ENCODE data around the gene SLC8A1.
A peak's percentile ranks its signal among the peaks of the same experiment; 100 is the strongest.

The SLC8A1 gene

GRCh38 chr2:40435426-40436092, 16.3 kb downstream of the SLC8A1 start (continued):
- TF ChIP-seq PATZ1 (CRISPR knock-in tag; IDR thresholded peaks at IDR 0.05; ENCODE audit: borderline replicate concordance) (no peak), CSDC2 (CRISPR knock-in tag; IDR thresholded peaks at IDR 0.05) (no peak), POU6F1 (CRISPR knock-in tag; IDR thresholded peaks at IDR 0.05; ENCODE audit: borderline replicate concordance, low read depth) (no peak), ISL1 (CRISPR knock-in tag; IDR thresholded peaks at IDR 0.05) (no peak), GLIS3 (CRISPR knock-in tag; IDR thresholded peaks at IDR 0.05) (no peak), BACH2 (CRISPR knock-in tag; IDR thresholded peaks at IDR 0.05; ENCODE audit: borderline replicate concordance) (no peak), ARNTL (CRISPR knock-in tag; IDR thresholded peaks at IDR 0.05; ENCODE audit: borderline replicate concordance, low read depth) (no peak), ESRRG (CRISPR knock-in tag; IDR thresholded peaks at IDR 0.05) (no peak), ZNF8 (CRISPR knock-in tag; IDR thresholded peaks at IDR 0.05) (no peak), RARB (CRISPR knock-in tag; IDR thresholded peaks at IDR 0.05) (no peak)

GRCh38 chr2:40434731-40435271, 17.1 kb downstream of the SLC8A1 start:
- peak; percentile 91 for ATAC-seq
- TF ChIP-seq ZFP3 (CRISPR knock-in tag; IDR thresholded peaks at IDR 0.05): peak; percentile 66
- no peak for TF ChIP-seq BACH2 (CRISPR knock-in tag; IDR thresholded peaks at IDR 0.05; ENCODE audit: borderline replicate concordance)
- TF ChIP-seq CSRNP3 (CRISPR knock-in tag; IDR thresholded peaks at IDR 0.05): no peak
- TF ChIP-seq GLIS3 (CRISPR knock-in tag; IDR thresholded peaks at IDR 0.05): peak; percentile 82
- TF ChIP-seq ISL1 (CRISPR knock-in tag; IDR thresholded peaks at IDR 0.05): peak; percentile 97
- peak; percentile 70; the same call in 1 of the 2 replicates for TF ChIP-seq PATZ1 (CRISPR knock-in tag; IDR thresholded peaks at IDR 0.05; ENCODE audit: borderline replicate concordance)
- TF ChIP-seq SNAI2 (CRISPR knock-in tag; IDR thresholded peaks at IDR 0.05): peak; percentile 50; the same call in 1 of the 2 replicates
- TF ChIP-seq CSDC2 (CRISPR knock-in tag; IDR thresholded peaks at IDR 0.05): peak; percentile 78
- peak; percentile 79; the same call in 1 of the 2 replicates for TF ChIP-seq CREB5 (CRISPR knock-in tag; IDR thresholded peaks at IDR 0.05; ENCODE audit: low read depth)

- ATAC-seq: peak; percentile 28; the same call in 2 of the 3 replicates
- TF ChIP-seq TOX (CRISPR knock-in tag; IDR thresholded peaks at IDR 0.05; ENCODE audit: borderline replicate concordance) (no peak), ISL1 (CRISPR knock-in tag; IDR thresholded peaks at IDR 0.05) (peak; percentile 74; the same call in 1 of the 2 replicates), SNAI2 (CRISPR knock-in tag; IDR thresholded peaks at IDR 0.05) (no peak), CSDC2 (CRISPR knock-in tag; IDR thresholded peaks at IDR 0.05) (0 out of 2 replicates have a peak, but pooled peaks have one; percentile 68), ZFP3 (CRISPR knock-in tag; IDR thresholded peaks at IDR 0.05) (0 out of 2 replicates have a peak, but pooled peaks have one; percentile 19), ZNF565 (CRISPR knock-in tag; conservative IDR thresholded peaks at IDR 0.05; ENCODE audit: low read depth) (no peak), ZFP30 (CRISPR knock-in tag; IDR thresholded peaks at IDR 0.05) (no peak), OSR1 (CRISPR knock-in tag; IDR thresholded peaks at IDR 0.05) (no peak), PPARA (CRISPR knock-in tag; IDR thresholded peaks at IDR 0.05; ENCODE audit: borderline replicate concordance) (no peak), ZNF8 (CRISPR knock-in tag; IDR thresholded peaks at IDR 0.05) (no peak)
Observed at GRCh38 chr2:40433736-40434135, 18.2 kb downstream of the SLC8A1 start.

Measured in SK-N-SH treated with all-trans-retinoic acid at 6 μM for 48 hours (cell line).